HepG2 (cell line): ENCODE measurements around the gene CSNK2B. TPM values are rescaled to one million over a fixed set of nuclear protein-coding genes. Genes with fewer than 3 reads are reported as not detected.
A peak's percentile ranks its signal among the peaks of the same experiment; 100 is the strongest.

ENCODE experiments used
- ARNT ChIP-seq: fragments of 450-650 bp; IDR thresholded peaks from 2 replicates; pipeline ENCODE4 v1.6.1; 2017
- EP300 ChIP-seq, 3 experiments: sonication (generic) in 1 of 3; formaldehyde crosslinking in 1 of 3; IDR thresholded peaks; 2 replicates each; pipeline versions ENCODE4 v1.5.1 to v1.6.1; 2011 to 2020; ENCODE audit warnings: low read depth in 2 of 3, low read length in 2 of 3, borderline replicate concordance in 1 of 3, improper control_type of control experiment in 1 of 3, mild to moderate bottlenecking in 1 of 3, missing genetic modification reagents in 1 of 3, moderate library complexity in 1 of 3
- HIVEP1 ChIP-seq: sonication (generic); formaldehyde crosslinking; IDR thresholded peaks from 2 replicates; pipeline ENCODE4 v1.4.0; 2020; ENCODE audit warnings: mild to moderate bottlenecking, missing genetic modification reagents
- IKZF1 ChIP-seq: fragments of 450-650 bp; IDR thresholded peaks from 2 replicates; pipeline ENCODE4 v1.7.1; 2016
- NONO ChIP-seq, 2 experiments: fragments of 450-650 bp in 1 of 2; sonication (generic) in 1 of 2; formaldehyde crosslinking in 1 of 2; IDR thresholded peaks in 1 of 2; conservative IDR thresholded peaks in 1 of 2; 2 replicates each; pipeline versions ENCODE4 v1.6.1 to v1.8.0; 2017 to 2022; ENCODE audit warnings: mild to moderate bottlenecking in 1 of 2, missing genetic modification reagents in 1 of 2, moderate library complexity in 1 of 2
- NPAS2 ChIP-seq: sonication (generic); formaldehyde crosslinking; IDR thresholded peaks from 2 replicates; pipeline ENCODE4 v1.8.0; 2022; ENCODE audit warnings: mild to moderate bottlenecking, missing genetic modification reagents, borderline replicate concordance
- SKI ChIP-seq: fragments of 450-650 bp; IDR thresholded peaks from one replicate; pipeline ENCODE4 v1.6.1; 2018; ENCODE audit warnings: mild to moderate bottlenecking; ENCODE audit not compliant: partially characterized antibody
- ZBTB3 ChIP-seq: sonication (generic); formaldehyde crosslinking; IDR thresholded peaks from 2 replicates; pipeline ENCODE4 v1.4.0; 2020; ENCODE audit warnings: low read depth, mild to moderate bottlenecking, moderate library complexity, missing genetic modification reagents, borderline replicate concordance
- ZNF589 ChIP-seq: sonication (generic); formaldehyde crosslinking; conservative IDR thresholded peaks from 2 replicates; pipeline ENCODE4 v1.8.0; 2022; ENCODE audit warnings: mild to moderate bottlenecking, moderate library complexity, missing genetic modification reagents
- ZNF879 ChIP-seq: sonication (generic); formaldehyde crosslinking; IDR thresholded peaks from 2 replicates; pipeline ENCODE4 v1.8.1; 2023; ENCODE audit warnings: missing genetic modification reagents
- polyA plus RNA-seq, 8 experiments: library from polyadenylated mRNA; depleted of rRNA in 3 of 8; stranded (reverse) in 7 of 8; unstranded in 1 of 8; fragments of >200 nt; fragmentation: Illumina TruSeq in 4 of 8; extraction: Trizol in 4 of 8; gene quantifications; 2 replicates each; pipeline versions ENCODE4 v1.2.1 to v1.2.3, GENCODE V29; 2011 to 2016; ENCODE audit warnings: low read depth in 4 of 8, missing spikeins in 1 of 8, mixed read lengths in 1 of 8; ENCODE audit not compliant: insufficient read depth in 1 of 8
- total RNA-seq, 5 experiments: library from RNA; depleted of rRNA; stranded (reverse); fragments of >200 nt; fragmentation: Illumina TruSeq; extraction: Trizol; gene quantifications; 2 replicates each; pipeline ENCODE4 v1.2.3, GENCODE V29; 2016; ENCODE audit warnings: low read depth in 1 of 5
- TF ChIP-seq, protein P1 (sequence below): sonication (generic); formaldehyde crosslinking; IDR thresholded peaks from 2 replicates; pipeline ENCODE4 v1.5.0; 2020; ENCODE audit warnings: mild to moderate bottlenecking, missing genetic modification reagents
- TF ChIP-seq, protein P2 (sequence below): IDR thresholded peaks from 2 replicates; pipeline ENCODE4 v1.6.1; 2016; ENCODE audit warnings: missing compliant biosample characterization, missing genetic modification reagents, borderline replicate concordance
- TF ChIP-seq, protein P3 (sequence below): sonication (generic); formaldehyde crosslinking; IDR thresholded peaks from 2 replicates; pipeline ENCODE4 v1.4.0; 2020; ENCODE audit warnings: missing genetic modification reagents, borderline replicate concordance
- TF ChIP-seq, protein P4 (sequence below), 2 experiments: sonication (generic) in 1 of 2; formaldehyde crosslinking in 1 of 2; IDR thresholded peaks; 2 replicates each; pipeline versions ENCODE4 v1.4.0 to v1.6.1; 2016 to 2020; ENCODE audit warnings: borderline replicate concordance in 1 of 2, low read depth in 1 of 2, mild to moderate bottlenecking in 1 of 2, missing genetic modification reagents in 1 of 2
- TF ChIP-seq, protein P5 (sequence below): sonication (generic); formaldehyde crosslinking; IDR thresholded peaks from 2 replicates; pipeline ENCODE4 v1.4.0; 2020; ENCODE audit warnings: mild to moderate bottlenecking, low read depth, missing genetic modification reagents

CSNK2B gene
- total and polyA plus RNA-seq, 2 of the 13 experiments (the other 11 are each of a cell fraction or from before 2014, with no cell fraction given): 111 to 296 TPM

DNA sequence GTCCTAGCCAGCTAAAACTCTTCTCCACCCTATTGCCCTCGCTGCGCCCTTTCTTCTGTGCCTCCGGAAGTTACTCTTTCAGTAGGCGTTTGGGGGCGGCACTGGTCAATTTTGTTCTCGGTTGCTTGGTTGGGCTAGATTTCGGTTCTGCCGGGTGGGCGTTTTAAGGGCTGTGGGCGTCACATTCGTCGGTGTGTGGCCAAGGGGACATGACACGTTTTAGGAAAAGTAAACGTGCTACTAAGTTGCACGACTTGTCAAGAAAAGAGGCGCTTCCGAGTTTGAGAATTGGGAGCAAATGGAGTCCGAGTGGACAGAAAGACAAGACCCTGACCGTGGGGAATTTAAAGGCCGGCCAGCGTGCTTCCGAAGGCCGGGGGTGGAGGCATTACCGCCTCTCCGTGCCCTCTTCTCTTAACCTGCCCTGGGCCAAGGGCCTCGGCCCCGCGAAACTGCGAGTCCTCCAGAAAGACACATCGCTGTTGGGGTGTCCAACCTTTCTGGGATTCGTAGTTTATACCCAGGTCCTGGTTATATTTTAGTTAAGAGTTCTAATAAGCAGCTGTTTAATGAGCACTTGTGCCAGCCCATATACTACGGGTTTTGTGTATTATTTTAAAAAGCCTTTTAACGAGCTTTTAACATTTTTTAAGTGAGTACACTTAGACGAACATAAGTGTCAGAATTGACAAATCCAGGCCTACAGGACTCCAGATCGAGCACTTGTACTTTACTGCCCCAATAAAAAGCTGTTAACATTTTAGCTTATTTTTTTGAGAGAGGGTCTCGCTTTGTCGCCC is 12.8 kb upstream of the CSNK2B start (continued):
- TF ChIP-seq, protein P1, sequence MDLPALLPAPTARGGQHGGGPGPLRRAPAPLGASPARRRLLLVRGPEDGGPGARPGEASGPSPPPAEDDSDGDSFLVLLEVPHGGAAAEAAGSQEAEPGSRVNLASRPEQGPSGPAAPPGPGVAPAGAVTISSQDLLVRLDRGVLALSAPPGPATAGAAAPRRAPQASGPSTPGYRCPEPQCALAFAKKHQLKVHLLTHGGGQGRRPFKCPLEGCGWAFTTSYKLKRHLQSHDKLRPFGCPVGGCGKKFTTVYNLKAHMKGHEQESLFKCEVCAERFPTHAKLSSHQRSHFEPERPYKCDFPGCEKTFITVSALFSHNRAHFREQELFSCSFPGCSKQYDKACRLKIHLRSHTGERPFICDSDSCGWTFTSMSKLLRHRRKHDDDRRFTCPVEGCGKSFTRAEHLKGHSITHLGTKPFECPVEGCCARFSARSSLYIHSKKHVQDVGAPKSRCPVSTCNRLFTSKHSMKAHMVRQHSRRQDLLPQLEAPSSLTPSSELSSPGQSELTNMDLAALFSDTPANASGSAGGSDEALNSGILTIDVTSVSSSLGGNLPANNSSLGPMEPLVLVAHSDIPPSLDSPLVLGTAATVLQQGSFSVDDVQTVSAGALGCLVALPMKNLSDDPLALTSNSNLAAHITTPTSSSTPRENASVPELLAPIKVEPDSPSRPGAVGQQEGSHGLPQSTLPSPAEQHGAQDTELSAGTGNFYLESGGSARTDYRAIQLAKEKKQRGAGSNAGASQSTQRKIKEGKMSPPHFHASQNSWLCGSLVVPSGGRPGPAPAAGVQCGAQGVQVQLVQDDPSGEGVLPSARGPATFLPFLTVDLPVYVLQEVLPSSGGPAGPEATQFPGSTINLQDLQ: no peak
- TF ChIP-seq, protein P2, sequence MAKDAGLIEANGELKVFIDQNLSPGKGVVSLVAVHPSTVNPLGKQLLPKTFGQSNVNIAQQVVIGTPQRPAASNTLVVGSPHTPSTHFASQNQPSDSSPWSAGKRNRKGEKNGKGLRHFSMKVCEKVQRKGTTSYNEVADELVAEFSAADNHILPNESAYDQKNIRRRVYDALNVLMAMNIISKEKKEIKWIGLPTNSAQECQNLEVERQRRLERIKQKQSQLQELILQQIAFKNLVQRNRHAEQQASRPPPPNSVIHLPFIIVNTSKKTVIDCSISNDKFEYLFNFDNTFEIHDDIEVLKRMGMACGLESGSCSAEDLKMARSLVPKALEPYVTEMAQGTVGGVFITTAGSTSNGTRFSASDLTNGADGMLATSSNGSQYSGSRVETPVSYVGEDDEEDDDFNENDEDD: no peak
- TF ChIP-seq, protein P3, sequence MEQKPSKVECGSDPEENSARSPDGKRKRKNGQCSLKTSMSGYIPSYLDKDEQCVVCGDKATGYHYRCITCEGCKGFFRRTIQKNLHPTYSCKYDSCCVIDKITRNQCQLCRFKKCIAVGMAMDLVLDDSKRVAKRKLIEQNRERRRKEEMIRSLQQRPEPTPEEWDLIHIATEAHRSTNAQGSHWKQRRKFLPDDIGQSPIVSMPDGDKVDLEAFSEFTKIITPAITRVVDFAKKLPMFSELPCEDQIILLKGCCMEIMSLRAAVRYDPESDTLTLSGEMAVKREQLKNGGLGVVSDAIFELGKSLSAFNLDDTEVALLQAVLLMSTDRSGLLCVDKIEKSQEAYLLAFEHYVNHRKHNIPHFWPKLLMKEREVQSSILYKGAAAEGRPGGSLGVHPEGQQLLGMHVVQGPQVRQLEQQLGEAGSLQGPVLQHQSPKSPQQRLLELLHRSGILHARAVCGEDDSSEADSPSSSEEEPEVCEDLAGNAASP: peak; percentile 10; the same call in 1 of the 2 replicates
- no peak for TF ChIP-seq SKI
- no peak; the same call in 1 of the 2 replicates for TF ChIP-seq ZNF589 (CRISPR knock-in tag)
- TF ChIP-seq, protein P4, sequence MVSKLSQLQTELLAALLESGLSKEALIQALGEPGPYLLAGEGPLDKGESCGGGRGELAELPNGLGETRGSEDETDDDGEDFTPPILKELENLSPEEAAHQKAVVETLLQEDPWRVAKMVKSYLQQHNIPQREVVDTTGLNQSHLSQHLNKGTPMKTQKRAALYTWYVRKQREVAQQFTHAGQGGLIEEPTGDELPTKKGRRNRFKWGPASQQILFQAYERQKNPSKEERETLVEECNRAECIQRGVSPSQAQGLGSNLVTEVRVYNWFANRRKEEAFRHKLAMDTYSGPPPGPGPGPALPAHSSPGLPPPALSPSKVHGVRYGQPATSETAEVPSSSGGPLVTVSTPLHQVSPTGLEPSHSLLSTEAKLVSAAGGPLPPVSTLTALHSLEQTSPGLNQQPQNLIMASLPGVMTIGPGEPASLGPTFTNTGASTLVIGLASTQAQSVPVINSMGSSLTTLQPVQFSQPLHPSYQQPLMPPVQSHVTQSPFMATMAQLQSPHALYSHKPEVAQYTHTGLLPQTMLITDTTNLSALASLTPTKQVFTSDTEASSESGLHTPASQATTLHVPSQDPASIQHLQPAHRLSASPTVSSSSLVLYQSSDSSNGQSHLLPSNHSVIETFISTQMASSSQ (IDR thresholded peaks at IDR 0.05; ENCODE audit: low read depth): peak; percentile 50
- TF ChIP-seq, protein P4 (CRISPR knock-in tag; IDR thresholded peaks at IDR 0.05; ENCODE audit: borderline replicate concordance): no peak; the same call in 1 of the 2 replicates
- no peak; a peak in 3 of 4 replicates for TF ChIP-seq EP300 (IDR thresholded peaks at IDR 0.05; ENCODE audit: low read depth in 2 of 2, low read length in 2 of 2)
- 0 out of 2 replicates have a peak, but pooled peaks have one; percentile 5 for TF ChIP-seq EP300 (CRISPR knock-in tag; IDR thresholded peaks at IDR 0.05; ENCODE audit: borderline replicate concordance)
- TF ChIP-seq, protein P5, sequence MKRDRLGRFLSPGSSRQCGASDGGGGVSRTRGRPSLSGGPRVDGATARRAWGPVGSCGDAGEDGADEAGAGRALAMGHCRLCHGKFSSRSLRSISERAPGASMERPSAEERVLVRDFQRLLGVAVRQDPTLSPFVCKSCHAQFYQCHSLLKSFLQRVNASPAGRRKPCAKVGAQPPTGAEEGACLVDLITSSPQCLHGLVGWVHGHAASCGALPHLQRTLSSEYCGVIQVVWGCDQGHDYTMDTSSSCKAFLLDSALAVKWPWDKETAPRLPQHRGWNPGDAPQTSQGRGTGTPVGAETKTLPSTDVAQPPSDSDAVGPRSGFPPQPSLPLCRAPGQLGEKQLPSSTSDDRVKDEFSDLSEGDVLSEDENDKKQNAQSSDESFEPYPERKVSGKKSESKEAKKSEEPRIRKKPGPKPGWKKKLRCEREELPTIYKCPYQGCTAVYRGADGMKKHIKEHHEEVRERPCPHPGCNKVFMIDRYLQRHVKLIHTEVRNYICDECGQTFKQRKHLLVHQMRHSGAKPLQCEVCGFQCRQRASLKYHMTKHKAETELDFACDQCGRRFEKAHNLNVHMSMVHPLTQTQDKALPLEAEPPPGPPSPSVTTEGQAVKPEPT (CRISPR knock-in tag): 0 out of 2 replicates have a peak, but pooled peaks have one; percentile 52
- TF ChIP-seq IKZF1: no peak
- TF ChIP-seq NONO (IDR thresholded peaks at IDR 0.05): no peak
- TF ChIP-seq NONO (CRISPR knock-in tag; conservative IDR thresholded peaks at IDR 0.05): peak; percentile 10; the same call in 1 of the 2 replicates
- TF ChIP-seq ARNT: no peak
- no peak for TF ChIP-seq HIVEP1 (CRISPR knock-in tag)
- TF ChIP-seq ZBTB3: peak; percentile 5
- TF ChIP-seq NPAS2 (CRISPR knock-in tag): no peak
- no peak for TF ChIP-seq ZNF879 (CRISPR knock-in tag)
